Measurements from ENCODE around the gene SLC27A6.
"Not testable (repeated sequence)": the region's sequence is repeated elsewhere in the genome, so short reads cannot be mapped to it uniquely, and the experiment has no call there.

Gene SLC27A6

GRCh38 chr5:128965011-128965637, at the start of gene SLC27A6:
TSS of gene SLC27A6 (plus strand) at chr5:128965488. CDS start at chr5:128966138, 650 bp downstream.
- no peak for DNase-seq (ENCODE audit: low spot score)

- DNase-seq (ENCODE audit: low spot score), result no peak
Observed at GRCh38 chr5:128919542-128919941, 45.7 kb upstream of the SLC27A6 start.

- DNase-seq (ENCODE audit: low spot score), result peak; percentile 11
Observed at GRCh38 chr5:128920345-128921215, 44.7 kb upstream of the SLC27A6 start.

- no peak for DNase-seq (ENCODE audit: low spot score)
Observed at GRCh38 chr5:128924299-128924698, 41.0 kb upstream of the SLC27A6 start.

- DNase-seq (ENCODE audit: low spot score), result no peak
Observed at GRCh38 chr5:128925973-128926372, 39.3 kb upstream of the SLC27A6 start.

- DNase-seq (ENCODE audit: low spot score), result no peak
Observed at GRCh38 chr5:128927644-128928043, 37.6 kb upstream of the SLC27A6 start.

GRCh38 chr5:128932232-128932631, 33.1 kb upstream of the SLC27A6 start:
- not testable (repeated sequence) for DNase-seq (ENCODE audit: low spot score)

GRCh38 chr5:128943100-128943499, 22.2 kb upstream of the SLC27A6 start:
- not testable (repeated sequence) for DNase-seq (ENCODE audit: low spot score)

GRCh38 chr5:128949847-128950546, 15.3 kb upstream of the SLC27A6 start:
- no peak for DNase-seq (ENCODE audit: low spot score)

GRCh38 chr5:128951301-128951700, 14.0 kb upstream of the SLC27A6 start:
- DNase-seq (ENCODE audit: low spot score), result not testable (repeated sequence)

- DNase-seq (ENCODE audit: low spot score), result no peak
Observed at GRCh38 chr5:128956164-128956563, 9.1 kb upstream of the SLC27A6 start.

GRCh38 chr5:128962211-128962610, 3.1 kb upstream of the SLC27A6 start:
- no peak for DNase-seq (ENCODE audit: low spot score)

- DNase-seq (ENCODE audit: low spot score), result no peak
Observed at GRCh38 chr5:128965638-128966302, 482 bp downstream of the SLC27A6 start.

- DNase-seq (ENCODE audit: low spot score), result no peak
Observed at GRCh38 chr5:128966375-128966774, 1.1 kb downstream of the SLC27A6 start.

- no peak for DNase-seq (ENCODE audit: low spot score)
Observed at GRCh38 chr5:128966846-128967245, 1.6 kb downstream of the SLC27A6 start.

- no peak for DNase-seq (ENCODE audit: low spot score)
Observed at GRCh38 chr5:128973244-128973643, 8.0 kb downstream of the SLC27A6 start.

GRCh38 chr5:128974567-128974966, 9.3 kb downstream of the SLC27A6 start:
- no peak for DNase-seq (ENCODE audit: low spot score)

GRCh38 chr5:128979761-128980160, 14.5 kb downstream of the SLC27A6 start:
- no peak for DNase-seq (ENCODE audit: low spot score)

GRCh38 chr5:128980917-128981316, 15.6 kb downstream of the SLC27A6 start:
- DNase-seq (ENCODE audit: low spot score), result no peak

- DNase-seq (ENCODE audit: low spot score), result no peak
Observed at GRCh38 chr5:128984480-128984879, 19.2 kb downstream of the SLC27A6 start.

- no peak for DNase-seq (ENCODE audit: low spot score)
Observed at GRCh38 chr5:128988476-128988875, 23.2 kb downstream of the SLC27A6 start.

GRCh38 chr5:129001841-129002526, 36.7 kb downstream of the SLC27A6 start:
- no peak for DNase-seq (ENCODE audit: low spot score)

Data from LoVo (cell line).